Mucosa of descending colon (tissue), 3 donors: Measurements from ENCODE around the gene HACE1. TPM values are rescaled to one million over a fixed set of nuclear protein-coding genes. Genes with fewer than 3 reads are reported as not detected.

Source experiments
- ATAC-seq: fragments of 200-7000 bp; cut with Tn5 transposase; one replicate; pipeline ENCODE4 v1.9.1; 2020; ENCODE audit warnings: mild to moderate bottlenecking, moderate library complexity
- DNase-seq, 3 donors: peaks; one replicate each; pipeline ENCODE4 v3.0.0-alpha.2; 2020
- H3K36me3 ChIP-seq: fragments of 200-600 bp; one replicate; pipeline ENCODE4 v1.8.0; 2021; ENCODE audit warnings: low read depth, mild to moderate bottlenecking
- H3K4me1 ChIP-seq: fragments of 200-600 bp; one replicate; pipeline ENCODE4 v1.8.0; 2021; ENCODE audit warnings: low read depth, mild to moderate bottlenecking
- H3K4me3 ChIP-seq: fragments of 200-600 bp; one replicate; pipeline ENCODE4 v1.8.0; 2021; ENCODE audit warnings: mild to moderate bottlenecking
- H3K9me3 ChIP-seq: fragments of 200-600 bp; one replicate; pipeline ENCODE4 v1.8.0; 2021; ENCODE audit warnings: mild to moderate bottlenecking
- intact Hi-C, 2 donors: fragments of 100-400 bp; cut with DNase I in 1 of 2; cut with micrococcal nuclease in 1 of 2; formaldehyde crosslinking; loops; one replicate each; pipeline versions ENCODE4 v1.11.0 to v1.11.1; 2022; cut with DNase I, micrococcal nuclease
- total RNA-seq, 3 donors: library from RNA; stranded (reverse); fragmentation: NEBNext Ultra II Directional in 2 of 3; extraction: Animal tissue kit (Norgen Biotek cat#: 25700) in 2 of 3; gene quantifications; one replicate each; pipeline versions ENCODE4 v1.2.1 to v1.2.4, GENCODE V29; 2021 to 2023
- TF ChIP-seq, protein P1 (sequence below): fragments of 200-600 bp; IDR thresholded peaks from one replicate; pipeline ENCODE4 v1.8.0; 2022; ENCODE audit warnings: antibody characterized with exemption, mild to moderate bottlenecking
- donor health status: DM: no; HTN: no; CAD: no; lungs with moderate emphysema.
- donor health status: DM: no; HTN: no; CAD: no.
- donor health status: DM: no; HTN: yes; CAD: no.

HACE1 gene
- total RNA-seq, 3 donors from 2014 or later, result 4.2 to 13.8 (median 7.9) TPM

DNA sequence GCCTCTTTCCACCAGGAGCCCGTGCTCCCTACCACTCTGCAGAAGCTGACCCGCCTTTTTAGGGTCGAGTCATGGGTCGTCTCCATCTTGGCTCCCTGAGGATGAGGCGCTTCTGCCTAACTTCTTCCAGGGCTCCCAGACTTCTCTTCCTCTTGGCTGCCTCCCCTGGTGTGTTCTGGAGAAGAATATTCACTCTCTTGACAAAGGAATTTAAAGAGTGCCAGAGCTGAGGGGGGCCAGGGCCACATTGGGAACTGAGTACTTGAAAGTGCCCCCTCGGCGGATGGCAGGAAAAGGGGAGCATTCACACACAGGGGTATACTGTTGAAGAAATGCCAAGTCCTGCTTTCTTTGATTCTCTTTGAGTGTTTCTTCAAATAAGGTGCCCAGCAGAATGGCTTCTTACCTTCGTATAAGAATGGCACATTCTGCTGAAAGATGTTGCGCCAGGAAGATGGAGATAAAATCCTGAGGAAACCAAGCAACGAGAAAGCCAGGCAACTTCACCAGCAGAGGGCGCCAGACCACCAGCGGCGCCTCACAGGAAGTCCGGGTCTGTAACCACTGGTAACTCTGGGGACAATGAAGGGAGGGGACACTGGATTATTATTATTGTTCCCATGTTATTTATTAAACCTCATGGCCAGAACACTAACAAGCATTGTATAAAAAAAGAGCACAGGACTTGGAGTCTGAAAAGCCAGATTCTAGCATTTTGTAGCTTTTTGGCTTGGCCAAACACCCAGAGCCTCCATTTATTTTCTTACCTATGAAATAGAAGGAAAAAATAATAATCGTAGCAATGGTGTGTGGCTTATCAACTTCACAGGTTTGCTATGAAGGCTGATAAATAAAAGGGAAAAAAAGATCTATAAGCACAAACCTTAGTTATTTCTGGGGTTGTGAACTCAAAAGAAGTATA lies 176.7 kb downstream of the HACE1 start:
- no peaks in the 10 kb centered on the region for H3K9me3 ChIP-seq
- intact Hi-C loops, result no loop called here
- TF ChIP-seq, protein P1, sequence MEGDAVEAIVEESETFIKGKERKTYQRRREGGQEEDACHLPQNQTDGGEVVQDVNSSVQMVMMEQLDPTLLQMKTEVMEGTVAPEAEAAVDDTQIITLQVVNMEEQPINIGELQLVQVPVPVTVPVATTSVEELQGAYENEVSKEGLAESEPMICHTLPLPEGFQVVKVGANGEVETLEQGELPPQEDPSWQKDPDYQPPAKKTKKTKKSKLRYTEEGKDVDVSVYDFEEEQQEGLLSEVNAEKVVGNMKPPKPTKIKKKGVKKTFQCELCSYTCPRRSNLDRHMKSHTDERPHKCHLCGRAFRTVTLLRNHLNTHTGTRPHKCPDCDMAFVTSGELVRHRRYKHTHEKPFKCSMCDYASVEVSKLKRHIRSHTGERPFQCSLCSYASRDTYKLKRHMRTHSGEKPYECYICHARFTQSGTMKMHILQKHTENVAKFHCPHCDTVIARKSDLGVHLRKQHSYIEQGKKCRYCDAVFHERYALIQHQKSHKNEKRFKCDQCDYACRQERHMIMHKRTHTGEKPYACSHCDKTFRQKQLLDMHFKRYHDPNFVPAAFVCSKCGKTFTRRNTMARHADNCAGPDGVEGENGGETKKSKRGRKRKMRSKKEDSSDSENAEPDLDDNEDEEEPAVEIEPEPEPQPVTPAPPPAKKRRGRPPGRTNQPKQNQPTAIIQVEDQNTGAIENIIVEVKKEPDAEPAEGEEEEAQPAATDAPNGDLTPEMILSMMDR, result peak; percentile 26
- no peaks in the 10 kb centered on the region for H3K4me1 ChIP-seq
- no peak overlapping the region for H3K4me3 ChIP-seq
- ATAC-seq, result peak; percentile 38
- H3K36me3 ChIP-seq, result no peaks in the 10 kb centered on the region
- DNase-seq, result peak in 2 of 3 donors; percentile 59 to 60

DNA sequence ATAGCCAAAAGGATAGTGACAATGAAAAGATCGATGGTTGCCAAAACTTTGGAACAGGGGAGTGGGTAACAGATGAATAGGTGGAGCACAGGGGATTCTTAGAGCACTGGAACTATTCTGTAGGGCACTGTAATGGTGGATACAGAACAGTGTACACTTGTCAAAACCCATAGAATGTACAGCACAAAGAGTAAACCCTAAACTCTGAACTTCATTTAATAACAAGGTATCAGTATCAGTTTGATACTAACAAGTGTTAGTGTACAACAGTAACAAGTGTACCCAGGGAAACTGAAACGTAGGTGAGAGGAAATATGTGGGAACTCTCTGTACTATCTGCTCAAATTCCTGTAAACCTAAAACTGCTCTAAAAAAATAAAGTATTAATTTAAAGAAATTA lies 179.2 kb downstream of the HACE1 start:
- peaks cover 2% of the 10 kb centered on the region for H3K9me3 ChIP-seq
- no peak overlapping the region for H3K4me3 ChIP-seq
- ATAC-seq, result no peak
- TF ChIP-seq, protein P1, result no peak
- DNase-seq, result no peak
- no peaks in the 10 kb centered on the region for H3K4me1 ChIP-seq
- no peaks in the 10 kb centered on the region for H3K36me3 ChIP-seq
- intact Hi-C loops, result no loop called here

DNA sequence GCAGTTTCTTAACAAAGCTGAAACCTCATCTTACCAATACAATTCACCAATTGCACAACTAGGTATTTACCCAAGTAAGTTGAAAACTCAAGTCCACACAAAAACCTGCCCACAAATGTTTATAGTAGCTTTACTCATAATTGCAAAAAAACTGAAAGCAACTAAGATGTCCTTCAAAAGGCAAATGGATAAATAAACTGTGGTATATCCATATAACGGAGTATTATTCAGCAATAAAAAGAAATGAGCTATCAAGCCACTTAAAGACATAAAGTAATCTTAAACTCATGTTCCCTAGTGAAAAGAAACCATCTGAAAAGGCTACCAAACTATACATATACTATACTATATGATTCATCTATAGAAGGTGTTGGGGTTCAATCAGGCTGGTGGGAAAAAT lies 179.7 kb downstream of the HACE1 start:
- no peaks in the 10 kb centered on the region for H3K36me3 ChIP-seq
- H3K4me3 ChIP-seq, result no peak overlapping the region
- H3K4me1 ChIP-seq, result no peaks in the 10 kb centered on the region
- DNase-seq (no peak), ATAC-seq (no peak)
- H3K9me3 ChIP-seq, result peaks cover 2% of the 10 kb centered on the region
- intact Hi-C loops, result no loop called here
- TF ChIP-seq, protein P1, result no peak

Other genes with a start within 250 kb of the HACE1 start
- gene LIN28B, start 97.2 kb upstream of the HACE1 start, total RNA-seq, result not detected